HepG2 (cell line): Measurements from ENCODE around the gene KCNE4. TPM values are rescaled to one million over a fixed set of nuclear protein-coding genes. Genes with fewer than 3 reads are reported as not detected.

Source experiments
- ATAC-seq: fragments of 200-7000 bp; cut with Tn5 transposase; 3 replicates; pipeline ENCODE4 v1.9.1; 2020; ENCODE audit warnings: mild to moderate bottlenecking, moderate library complexity
- BruUV-seq: library from RNA; stranded (reverse); fragments of 400-500 nt; replicated peaks from 2 replicates; lab custom pipeline; 2021; lab: Mats Ljungman, UMichigan
- CTCF ChIA-PET: fragments of 300-600 bp; formaldehyde crosslinking; extraction: SDS; loops from one replicate; lab custom pipeline; 2021; ENCODE audit warnings: low total read pairs, inconsistent platforms, low intra/inter-chr PET ratio; lab: Yijun Ruan, JAX
- POLR2A ChIA-PET: fragments of 350-600 bp; sonication (Branson Sonifier 250); formaldehyde crosslinking; loops from one replicate; lab custom pipeline; 2020; ENCODE audit warnings: antibody characterized with exemption, inconsistent platforms; lab: Yijun Ruan, JAX
- DNase-seq: peaks from one replicate; pipeline ENCODE4 v3.0.0-alpha.2; 2015; ENCODE audit warnings: low spot score
- FAIRE-seq: peaks from 3 replicates; lab custom pipeline; 2011; peaks lifted over from hg19 to GRCh38; lab: Jason Lieb, UNC
- H2AFZ ChIP-seq: one replicate; pipeline ENCODE4 v1.6.1; 2011; ENCODE audit warnings: low read length, inconsistent platforms
- H3K27ac ChIP-seq: fragments of 300-600 bp; 3 replicates; pipeline ENCODE4 v1.8.0; 2011; ENCODE audit warnings: mixed run types, mild to moderate bottlenecking, mixed read lengths, low read length, inconsistent platforms; ENCODE audit not compliant: insufficient read depth; ENCODE audit errors: extremely low read length
- H3K27me3 ChIP-seq, 2 experiments: fragments of 200-600 bp in 1 of 2; 2 replicates in 1 of 2; 3 replicates in 1 of 2; pipeline versions ENCODE4 v1.6.0 to v1.8.0; 2011; ENCODE audit warnings: low read length in 2 of 2, mild to moderate bottlenecking in 2 of 2, moderate library complexity in 2 of 2, inconsistent platforms in 1 of 2; ENCODE audit not compliant: insufficient read depth in 2 of 2, control insufficient read depth in 1 of 2
- H3K36me3 ChIP-seq, 2 experiments: fragments of 200-600 bp in 1 of 2; replicated peaks in 1 of 2; 2 replicates in 1 of 2; 3 replicates in 1 of 2; pipeline versions ENCODE4 v1.5.1 to v1.8.0; 2011; ENCODE audit warnings: low read length in 2 of 2, inconsistent platforms in 1 of 2; ENCODE audit not compliant: insufficient read depth in 2 of 2, control insufficient read depth in 1 of 2
- H3K4me1 ChIP-seq: 2 replicates; pipeline ENCODE4 v1.5.1; 2012; ENCODE audit warnings: low read length, inconsistent platforms; ENCODE audit not compliant: insufficient read depth
- H3K4me2 ChIP-seq: 2 replicates; pipeline ENCODE4 v1.6.0; 2011; ENCODE audit warnings: low read depth, low read length, inconsistent platforms
- H3K4me3 ChIP-seq, 3 experiments: fragments of 200-600 bp in 1 of 3; sonication (generic), shearing (Covaris generic) in 1 of 3; replicated peaks in 1 of 3; 2 replicates each; pipeline ENCODE4 v1.5.1; 2011 to 2016; ENCODE audit warnings: low read length in 3 of 3, inconsistent platforms in 2 of 3, low read depth in 2 of 3, mild to moderate bottlenecking in 2 of 3, control low read depth in 1 of 3, mixed read lengths in 1 of 3; ENCODE audit not compliant: insufficient read depth in 1 of 3
- H3K79me2 ChIP-seq: one replicate; pipeline ENCODE4 v1.6.1; 2011; ENCODE audit warnings: low read length, inconsistent platforms; ENCODE audit not compliant: insufficient read depth
- H3K9ac ChIP-seq: 2 replicates; pipeline ENCODE4 v1.6.0; 2011; ENCODE audit warnings: mild to moderate bottlenecking, low read depth, low read length, inconsistent platforms; ENCODE audit not compliant: insufficient read depth
- H3K9me3 ChIP-seq: 2 replicates; pipeline ENCODE4 v1.5.1; 2012; ENCODE audit warnings: mild to moderate bottlenecking, low read length
- H4K20me1 ChIP-seq: 2 replicates; pipeline ENCODE4 v1.6.0; 2011; ENCODE audit warnings: inconsistent platforms, mild to moderate bottlenecking, low read length, moderate library complexity; ENCODE audit not compliant: insufficient read depth
- ARHGAP35 ChIP-seq: sonication (generic); formaldehyde crosslinking; IDR thresholded peaks from 2 replicates; pipeline ENCODE4 v1.9.0; 2022; ENCODE audit warnings: mild to moderate bottlenecking, inconsistent platforms, moderate library complexity, missing genetic modification reagents, borderline replicate concordance
- BCL6 ChIP-seq: IDR thresholded peaks from 2 replicates; pipeline ENCODE4 v1.6.1; 2016; ENCODE audit warnings: missing genetic modification reagents, missing compliant biosample characterization
- CHD4 ChIP-seq: fragments of 200-600 bp; sonication (generic); IDR thresholded peaks from 2 replicates; pipeline ENCODE4 v1.7.0; 2017; ENCODE audit warnings: mild to moderate bottlenecking, low read length, borderline replicate concordance
- IRF2 ChIP-seq: IDR thresholded peaks from 2 replicates; pipeline ENCODE4 v1.6.1; 2018; ENCODE audit warnings: missing genetic modification reagents, missing compliant biosample characterization
- NCOR1 ChIP-seq: fragments of 200-600 bp; sonication (generic); IDR thresholded peaks from 2 replicates; pipeline ENCODE4 v1.7.0; 2017; ENCODE audit warnings: antibody characterized with exemption, low read length, borderline replicate concordance
- SETDB1 ChIP-seq: sonication (generic); formaldehyde crosslinking; IDR thresholded peaks from 2 replicates; pipeline ENCODE4 v1.5.1; 2020; ENCODE audit warnings: missing genetic modification reagents, mild to moderate bottlenecking, borderline replicate concordance
- SRSF4 ChIP-seq: fragments of 200-400 bp; formaldehyde crosslinking; IDR thresholded peaks from one replicate; pipeline ENCODE4 v1.6.1; 2018; ENCODE audit warnings: mild to moderate bottlenecking, low read depth, low read length, moderate library complexity; ENCODE audit not compliant: poor library complexity, severe bottlenecking
- ZNF256 ChIP-seq: sonication (generic); formaldehyde crosslinking; conservative IDR thresholded peaks from 2 replicates; pipeline ENCODE4 v1.4.0; 2020; ENCODE audit warnings: missing genetic modification reagents
- ZNF530 ChIP-seq: sonication (generic); formaldehyde crosslinking; IDR thresholded peaks from 2 replicates; pipeline ENCODE4 v1.5.0; 2020; ENCODE audit warnings: low read depth, mild to moderate bottlenecking, missing genetic modification reagents
- ZNF777 ChIP-seq: sonication (generic); formaldehyde crosslinking; IDR thresholded peaks from 2 replicates; pipeline ENCODE4 v1.4.0; 2020; ENCODE audit warnings: missing genetic modification reagents
- ZNF781 ChIP-seq: sonication (generic); formaldehyde crosslinking; IDR thresholded peaks from 2 replicates; pipeline ENCODE4 v1.5.1; 2020; ENCODE audit warnings: borderline replicate concordance, mild to moderate bottlenecking, missing genetic modification reagents; ENCODE audit errors: not compliant biosample characterization
- WGBS: methylation state at CpG from one replicate; pipeline ENCODE4 v1.1.6; 2017; ENCODE audit warnings: low lambda C conversion rate; 5-methylcytosine and 5-hydroxymethylcytosine counted together
- in situ Hi-C: cut with HindIII; loops from 2 replicates; pipeline ENCODE4 v1.10.0; 2017; ENCODE audit warnings: low pct_unique_long_range_greater_than_20kb; ENCODE audit not compliant: extremely low pct_ligation_motif_present
- intact Hi-C: fragments of 100-400 bp; cut with micrococcal nuclease; formaldehyde crosslinking; loops from one replicate; pipeline ENCODE4 v1.10.0; 2022; ENCODE audit not compliant: unreplicated experiment
- polyA plus RNA-seq, 8 experiments: library from polyadenylated mRNA; depleted of rRNA in 3 of 8; stranded (reverse) in 7 of 8; unstranded in 1 of 8; fragments of >200 nt; fragmentation: Illumina TruSeq in 4 of 8; extraction: Trizol in 4 of 8; gene quantifications; 2 replicates each; pipeline versions ENCODE4 v1.2.1 to v1.2.3, GENCODE V29; 2011 to 2016; ENCODE audit warnings: low read depth in 4 of 8, missing spikeins in 1 of 8, mixed read lengths in 1 of 8; ENCODE audit not compliant: insufficient read depth in 1 of 8
- total RNA-seq, 5 experiments: library from RNA; depleted of rRNA; stranded (reverse); fragments of >200 nt; fragmentation: Illumina TruSeq; extraction: Trizol; gene quantifications; 2 replicates each; pipeline ENCODE4 v1.2.3, GENCODE V29; 2016; ENCODE audit warnings: low read depth in 1 of 5
- TF ChIP-seq, protein P1 (sequence below): sonication (generic); formaldehyde crosslinking; IDR thresholded peaks from 2 replicates; pipeline ENCODE4 v1.5.1; 2020; ENCODE audit warnings: missing genetic modification reagents, mild to moderate bottlenecking, borderline replicate concordance
- TF ChIP-seq, protein P2 (sequence below): sonication (generic); formaldehyde crosslinking; IDR thresholded peaks from 2 replicates; pipeline ENCODE4 v1.9.0; 2021; ENCODE audit warnings: missing genetic modification reagents, borderline replicate concordance
- TF ChIP-seq, protein P3 (sequence below): sonication (generic); formaldehyde crosslinking; IDR thresholded peaks from 2 replicates; pipeline ENCODE4 v1.9.0; 2022; ENCODE audit warnings: low read depth, missing genetic modification reagents

KCNE4 gene
- total and polyA plus RNA-seq, 2 of the 13 experiments (the other 11 are each of a cell fraction or from before 2014, with no cell fraction given) = not detected

DNA sequence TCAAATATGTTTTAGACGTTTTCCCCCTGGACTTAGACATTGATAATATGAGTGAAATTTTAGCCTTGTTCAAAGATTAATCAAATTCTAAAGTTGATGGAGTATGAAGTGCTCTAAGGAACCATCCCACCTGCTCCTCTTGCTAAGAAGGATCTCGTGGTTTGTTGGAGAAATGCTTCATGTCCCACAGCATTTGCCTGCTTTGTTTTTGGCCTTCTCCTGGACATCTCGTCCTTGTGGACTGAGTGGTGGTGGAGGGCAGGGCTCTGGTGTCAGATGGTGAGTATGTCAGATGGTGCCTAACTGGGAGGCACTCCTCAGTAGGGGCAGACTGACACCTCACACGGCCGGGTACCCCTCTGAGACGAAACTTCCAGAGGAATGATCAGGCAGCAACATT, 39.7 kb upstream of the KCNE4 start:
- H3K27ac ChIP-seq = no peak overlapping the region
- FAIRE-seq = no peak
- in situ Hi-C loops (no loop called here), intact Hi-C loops (no loop called here)
- H3K27me3 ChIP-seq = peaks cover 1 to 3% of the 10 kb centered on the region in 2 experiments; a peak in 1 of 5 replicates
- no peaks in the 10 kb centered on the region for H3K4me1 ChIP-seq
- no TSS peak for BruUV-seq
- H3K4me3 ChIP-seq = no peak overlapping the region
- no peak for ATAC-seq
- no peak overlapping the region for H3K4me2 ChIP-seq
- no peaks in the 10 kb centered on the region for H4K20me1 ChIP-seq
- POLR2A ChIA-PET = no interaction called here
- no peak overlapping the region for H2AFZ ChIP-seq
- no peak for TF ChIP-seq ZNF256 (CRISPR knock-in tag)
- no peak for TF ChIP-seq IRF2 (CRISPR knock-in tag)
- no peak for TF ChIP-seq ZNF777 (CRISPR knock-in tag)
- TF ChIP-seq SETDB1 = no peak
- TF ChIP-seq NCOR1 = no peak
- no peak for TF ChIP-seq ARHGAP35 (CRISPR knock-in tag)
- no peak for TF ChIP-seq BCL6 (CRISPR knock-in tag)
- no peak for TF ChIP-seq SRSF4
- TF ChIP-seq, protein P1, sequence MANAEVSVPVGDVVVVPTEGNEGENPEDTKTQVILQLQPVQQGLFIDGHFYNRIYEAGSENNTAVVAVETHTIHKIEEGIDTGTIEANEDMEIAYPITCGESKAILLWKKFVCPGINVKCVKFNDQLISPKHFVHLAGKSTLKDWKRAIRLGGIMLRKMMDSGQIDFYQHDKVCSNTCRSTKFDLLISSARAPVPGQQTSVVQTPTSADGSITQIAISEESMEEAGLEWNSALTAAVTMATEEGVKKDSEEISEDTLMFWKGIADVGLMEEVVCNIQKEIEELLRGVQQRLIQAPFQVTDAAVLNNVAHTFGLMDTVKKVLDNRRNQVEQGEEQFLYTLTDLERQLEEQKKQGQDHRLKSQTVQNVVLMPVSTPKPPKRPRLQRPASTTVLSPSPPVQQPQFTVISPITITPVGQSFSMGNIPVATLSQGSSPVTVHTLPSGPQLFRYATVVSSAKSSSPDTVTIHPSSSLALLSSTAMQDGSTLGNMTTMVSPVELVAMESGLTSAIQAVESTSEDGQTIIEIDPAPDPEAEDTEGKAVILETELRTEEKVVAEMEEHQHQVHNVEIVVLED (CRISPR knock-in tag) = no peak
- TF ChIP-seq ZNF781 (CRISPR knock-in tag) = no peak
- no peak for TF ChIP-seq ZNF530 (CRISPR knock-in tag)
- TF ChIP-seq, protein P2, sequence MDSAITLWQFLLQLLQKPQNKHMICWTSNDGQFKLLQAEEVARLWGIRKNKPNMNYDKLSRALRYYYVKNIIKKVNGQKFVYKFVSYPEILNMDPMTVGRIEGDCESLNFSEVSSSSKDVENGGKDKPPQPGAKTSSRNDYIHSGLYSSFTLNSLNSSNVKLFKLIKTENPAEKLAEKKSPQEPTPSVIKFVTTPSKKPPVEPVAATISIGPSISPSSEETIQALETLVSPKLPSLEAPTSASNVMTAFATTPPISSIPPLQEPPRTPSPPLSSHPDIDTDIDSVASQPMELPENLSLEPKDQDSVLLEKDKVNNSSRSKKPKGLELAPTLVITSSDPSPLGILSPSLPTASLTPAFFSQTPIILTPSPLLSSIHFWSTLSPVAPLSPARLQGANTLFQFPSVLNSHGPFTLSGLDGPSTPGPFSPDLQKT (CRISPR knock-in tag) = no peak
- TF ChIP-seq, protein P3, sequence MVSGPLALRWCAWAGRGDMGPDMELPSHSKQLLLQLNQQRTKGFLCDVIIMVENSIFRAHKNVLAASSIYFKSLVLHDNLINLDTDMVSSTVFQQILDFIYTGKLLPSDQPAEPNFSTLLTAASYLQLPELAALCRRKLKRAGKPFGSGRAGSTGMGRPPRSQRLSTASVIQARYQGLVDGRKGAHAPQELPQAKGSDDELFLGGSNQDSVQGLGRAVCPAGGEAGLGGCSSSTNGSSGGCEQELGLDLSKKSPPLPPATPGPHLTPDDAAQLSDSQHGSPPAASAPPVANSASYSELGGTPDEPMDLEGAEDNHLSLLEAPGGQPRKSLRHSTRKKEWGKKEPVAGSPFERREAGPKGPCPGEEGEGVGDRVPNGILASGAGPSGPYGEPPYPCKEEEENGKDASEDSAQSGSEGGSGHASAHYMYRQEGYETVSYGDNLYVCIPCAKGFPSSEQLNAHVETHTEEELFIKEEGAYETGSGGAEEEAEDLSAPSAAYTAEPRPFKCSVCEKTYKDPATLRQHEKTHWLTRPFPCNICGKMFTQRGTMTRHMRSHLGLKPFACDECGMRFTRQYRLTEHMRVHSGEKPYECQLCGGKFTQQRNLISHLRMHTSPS (CRISPR knock-in tag) = no peak
- TF ChIP-seq CHD4 = no peak
- CTCF ChIA-PET = no interaction called here
- no peak overlapping the region for H3K9ac ChIP-seq
- no peak for DNase-seq
- 0% methylated on average over 5 of the region's 6 CpGs for WGBS
- H3K9me3 ChIP-seq = no peaks in the 10 kb centered on the region
- H3K79me2 ChIP-seq = no peaks in the 10 kb centered on the region
- no peaks in the 10 kb centered on the region for H3K36me3 ChIP-seq
